Neutrophil (primary cell): ENCODE data around the gene TACC2.

Experiments
- H3K27ac ChIP-seq: fragments of 200-600 bp; sonication (generic); 2 replicates; pipeline ENCODE4 v1.5.1; 2016; ENCODE audit warnings: mild to moderate bottlenecking, moderate library complexity
- H3K27me3 ChIP-seq: fragments of 200-600 bp; sonication (generic); 2 replicates; pipeline ENCODE4 v1.6.0; 2016; ENCODE audit warnings: mild to moderate bottlenecking
- H3K36me3 ChIP-seq: fragments of 200-600 bp; sonication (generic); 2 replicates; pipeline ENCODE4 v1.5.1; 2017
- H3K4me1 ChIP-seq, 2 experiments: fragments of 200-600 bp in 1 of 2; sonication (generic) in 1 of 2; 1 replicate in 1 of 2; 2 replicates in 1 of 2; pipeline versions ENCODE4 v1.5.1 to v1.6.1; 2013 to 2016; ENCODE audit warnings: low read depth in 1 of 2, low read length in 1 of 2, mild to moderate bottlenecking in 1 of 2, moderate library complexity in 1 of 2; ENCODE audit not compliant: control insufficient read depth in 1 of 2, insufficient read depth in 1 of 2
- H3K4me3 ChIP-seq, 2 experiments: fragments of 200-600 bp in 1 of 2; sonication (generic) in 1 of 2; 1 replicate in 1 of 2; 2 replicates in 1 of 2; pipeline ENCODE4 v1.5.1; 2013 to 2016; ENCODE audit warnings: low read depth in 1 of 2, low read length in 1 of 2, mild to moderate bottlenecking in 1 of 2, moderate library complexity in 1 of 2
- H3K9me3 ChIP-seq: fragments of 200-600 bp; sonication (generic); 2 replicates; pipeline ENCODE4 v1.5.1; 2016
- TF ChIP-seq, protein P1 (sequence below): fragments of 200-600 bp; sonication (generic); IDR thresholded peaks from 2 replicates; pipeline ENCODE4 v1.5.1; 2016; ENCODE audit warnings: antibody characterized with exemption

The TACC2 gene

GRCh38 chr10:122113161-122113944, 124.4 kb downstream of the TACC2 start:
- Histone ChIP-seq H3K27ac (no peak overlapping the region), H3K4me3 (no peak overlapping the region), H3K9me3 (no peaks in the 10 kb centered on the region), H3K27me3 (peaks cover 93% of the 10 kb centered on the region), H3K4me1 (peaks cover 0 to 11% of the 10 kb centered on the region in 2 experiments), H3K36me3 (no peaks in the 10 kb centered on the region)
- TF ChIP-seq, protein P1, sequence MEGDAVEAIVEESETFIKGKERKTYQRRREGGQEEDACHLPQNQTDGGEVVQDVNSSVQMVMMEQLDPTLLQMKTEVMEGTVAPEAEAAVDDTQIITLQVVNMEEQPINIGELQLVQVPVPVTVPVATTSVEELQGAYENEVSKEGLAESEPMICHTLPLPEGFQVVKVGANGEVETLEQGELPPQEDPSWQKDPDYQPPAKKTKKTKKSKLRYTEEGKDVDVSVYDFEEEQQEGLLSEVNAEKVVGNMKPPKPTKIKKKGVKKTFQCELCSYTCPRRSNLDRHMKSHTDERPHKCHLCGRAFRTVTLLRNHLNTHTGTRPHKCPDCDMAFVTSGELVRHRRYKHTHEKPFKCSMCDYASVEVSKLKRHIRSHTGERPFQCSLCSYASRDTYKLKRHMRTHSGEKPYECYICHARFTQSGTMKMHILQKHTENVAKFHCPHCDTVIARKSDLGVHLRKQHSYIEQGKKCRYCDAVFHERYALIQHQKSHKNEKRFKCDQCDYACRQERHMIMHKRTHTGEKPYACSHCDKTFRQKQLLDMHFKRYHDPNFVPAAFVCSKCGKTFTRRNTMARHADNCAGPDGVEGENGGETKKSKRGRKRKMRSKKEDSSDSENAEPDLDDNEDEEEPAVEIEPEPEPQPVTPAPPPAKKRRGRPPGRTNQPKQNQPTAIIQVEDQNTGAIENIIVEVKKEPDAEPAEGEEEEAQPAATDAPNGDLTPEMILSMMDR: no peak

GRCh38 chr10:122113945-122114747, 125.2 kb downstream of the TACC2 start:
- peaks cover 99% of the 10 kb centered on the region for H3K27me3 ChIP-seq
- no peak overlapping the region for H3K4me3 ChIP-seq
- no peaks in the 10 kb centered on the region for H3K36me3 ChIP-seq
- peaks cover 0 to 11% of the 10 kb centered on the region in 2 experiments for H3K4me1 ChIP-seq
- no peaks in the 10 kb centered on the region for H3K9me3 ChIP-seq
- H3K27ac ChIP-seq: no peak overlapping the region
- TF ChIP-seq, protein P1: no peak

DNA sequence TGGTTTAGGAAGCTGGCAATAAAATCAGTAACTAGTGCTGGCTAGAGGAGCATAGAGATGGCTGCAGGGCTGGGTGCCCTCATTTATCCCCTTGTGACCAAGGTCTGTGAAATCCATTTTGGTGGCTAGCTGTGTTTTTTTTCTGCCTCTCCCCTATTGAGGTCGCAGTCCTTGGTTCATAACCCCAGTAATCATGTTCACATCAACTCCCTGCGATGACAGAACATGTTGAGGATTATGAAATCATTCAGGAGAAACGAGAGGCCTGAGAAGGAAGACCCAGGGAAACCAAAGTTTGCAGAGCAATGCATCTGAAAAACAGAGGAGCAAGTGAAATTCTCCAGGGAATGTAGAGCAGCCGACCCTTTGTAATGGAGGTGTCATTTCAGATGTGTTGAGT, 126.9 kb downstream of the TACC2 start:
- no peaks in the 10 kb centered on the region for H3K36me3 ChIP-seq
- no peaks in the 10 kb centered on the region for H3K9me3 ChIP-seq
- H3K27ac ChIP-seq: no peak overlapping the region
- no peak overlapping the region for H3K4me3 ChIP-seq
- peaks cover 0 to 11% of the 10 kb centered on the region in 2 experiments for H3K4me1 ChIP-seq
- TF ChIP-seq, protein P1: no peak
- H3K27me3 ChIP-seq: peaks cover 93% of the 10 kb centered on the region

- TF ChIP-seq, protein P1: no peak
- Histone ChIP-seq H3K4me1 (peaks cover 0 to 11% of the 10 kb centered on the region in 2 experiments), H3K27me3 (peaks cover 88% of the 10 kb centered on the region), H3K9me3 (no peaks in the 10 kb centered on the region), H3K27ac (no peak overlapping the region), H3K36me3 (no peaks in the 10 kb centered on the region), H3K4me3 (no peak overlapping the region)
These were observed 127.4 kb downstream of the TACC2 start for GRCh38 chr10:122116331-122116730.

DNA sequence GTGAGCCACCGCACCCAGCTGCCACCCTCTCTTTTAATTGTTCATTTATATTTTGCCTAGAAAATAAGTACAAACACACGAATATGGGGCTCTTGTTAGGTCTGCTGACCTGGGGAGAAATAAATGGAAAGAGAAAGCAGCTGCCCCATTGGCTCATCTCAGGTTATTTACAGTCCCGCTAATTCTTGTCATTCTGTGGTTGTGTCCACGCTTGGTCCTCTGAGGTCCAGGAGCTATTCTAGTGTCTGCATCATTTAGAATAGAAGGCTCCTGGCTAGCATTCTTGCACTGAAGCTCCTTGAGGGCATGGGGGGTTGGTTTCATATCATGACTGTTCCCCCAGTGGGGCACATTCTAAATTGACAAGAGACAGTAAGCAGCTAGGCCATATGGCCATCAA, 128.5 kb downstream of the TACC2 start:
- Histone ChIP-seq H3K4me3 (no peak overlapping the region), H3K4me1 (peaks cover 0 to 11% of the 10 kb centered on the region in 2 experiments), H3K27me3 (peaks cover 77% of the 10 kb centered on the region), H3K27ac (no peak overlapping the region), H3K9me3 (no peaks in the 10 kb centered on the region), H3K36me3 (no peaks in the 10 kb centered on the region)
- TF ChIP-seq, protein P1: no peak
